ENCODE results near the gene LGALS7B.
A peak's percentile ranks its signal among the peaks of the same experiment; 100 is the strongest.
"Not testable (repeated sequence)": the region's sequence is repeated elsewhere in the genome, so short reads cannot be mapped to it uniquely, and the experiment has no call there.

Gene LGALS7B

DNA sequence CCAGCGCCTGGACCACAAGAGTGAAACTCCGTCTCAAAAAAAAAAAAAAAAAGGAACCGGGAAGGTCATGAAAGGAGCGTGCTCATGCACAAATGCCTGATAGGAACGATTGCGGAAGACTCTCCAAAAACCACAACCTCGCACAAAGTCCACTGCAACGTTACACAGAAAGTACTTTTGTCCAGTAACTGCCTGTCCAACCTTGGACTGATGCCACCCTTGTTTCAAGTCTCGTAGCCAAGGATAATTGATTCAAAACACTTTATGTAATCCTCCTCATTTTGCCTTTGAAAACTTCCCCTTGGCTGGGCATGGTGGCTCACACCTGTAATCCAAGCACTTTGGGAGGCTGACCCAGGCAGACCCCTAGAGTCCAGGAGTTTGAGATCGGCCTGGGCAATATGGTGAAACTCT lies 29.4 kb upstream of the LGALS7B start:
- H3K27ac Mint-ChIP-seq: peak overlapping the region; percentile 45
- H3K4me1 Mint-ChIP-seq (ENCODE audit: low read depth): peaks cover 18% of the 10 kb centered on the region
- H3K36me3 Mint-ChIP-seq (ENCODE audit: low read depth): no peaks in the 10 kb centered on the region
- H3K4me3 Mint-ChIP-seq: no peak overlapping the region
- no peaks in the 10 kb centered on the region for H3K27me3 Mint-ChIP-seq
- intact Hi-C loops (cut with micrococcal nuclease): no loop called here
- no peaks in the 10 kb centered on the region for H3K9me3 Mint-ChIP-seq

DNA sequence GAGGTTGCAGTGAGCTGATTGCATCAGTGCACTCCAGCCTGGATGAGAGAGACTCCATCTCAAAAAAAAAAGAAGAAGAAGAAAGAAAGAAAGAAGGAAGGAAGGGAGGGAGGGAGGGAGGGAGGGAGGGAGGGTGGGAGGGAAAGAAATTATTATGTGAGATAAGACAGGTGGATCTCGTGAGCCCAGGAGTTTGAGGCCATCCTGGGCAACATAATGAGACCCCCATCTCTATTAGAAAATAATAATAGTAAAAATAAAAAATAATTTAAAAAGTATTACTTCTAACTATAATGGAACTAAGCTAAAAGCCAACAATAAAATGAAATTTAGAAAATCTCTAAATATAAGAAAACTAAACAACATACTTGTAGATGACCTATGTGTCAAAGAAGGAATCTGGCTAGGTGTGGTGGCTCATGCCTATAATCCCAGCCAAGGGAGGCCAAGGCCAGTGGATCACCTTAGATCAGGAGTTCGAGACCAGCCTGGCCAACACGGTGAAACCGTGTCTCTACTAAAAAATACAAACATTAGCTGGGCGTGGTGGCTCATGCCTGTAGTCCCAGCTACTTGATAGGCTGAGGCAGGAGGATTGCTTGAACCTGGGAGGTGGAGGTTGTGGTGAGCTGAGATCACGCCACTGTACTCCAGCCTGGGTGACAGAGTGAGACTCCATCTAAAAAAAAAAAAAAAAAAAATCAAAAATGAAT lies 28.0 kb upstream of the LGALS7B start:
- intact Hi-C loops (cut with micrococcal nuclease); H3K4me3 Mint-ChIP-seq; H3K9me3 Mint-ChIP-seq; H3K36me3 Mint-ChIP-seq (ENCODE audit: low read depth); H3K27me3 Mint-ChIP-seq: not testable (repeated sequence)
- Mint-ChIP-seq H3K27ac (peak overlapping the region; percentile 48), H3K4me1 (ENCODE audit: low read depth) (peaks cover 18% of the 10 kb centered on the region)

DNA sequence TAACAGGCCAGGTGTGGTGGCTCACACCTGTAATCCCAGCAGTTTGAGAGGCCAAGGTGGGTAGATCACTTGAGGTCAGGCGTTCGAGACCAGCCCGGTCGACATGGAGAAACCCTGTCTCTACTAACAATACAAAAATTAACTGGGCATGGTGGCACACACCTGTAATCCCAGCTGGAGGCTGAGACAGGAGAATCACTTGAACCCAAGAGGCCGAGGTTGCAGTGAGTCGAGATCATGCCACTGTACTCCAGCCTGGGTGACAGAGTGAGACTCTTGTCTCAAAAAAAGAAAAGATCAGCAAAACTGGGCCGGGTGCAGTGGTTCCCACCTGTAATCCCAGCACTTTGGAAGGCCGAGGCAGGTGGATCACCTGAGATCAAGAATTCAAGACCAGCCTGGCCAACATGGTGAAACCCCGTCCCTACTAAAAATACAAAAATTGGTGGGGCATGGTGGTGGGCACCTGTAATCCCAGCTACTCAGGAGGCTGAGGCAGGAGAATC lies 27.1 kb upstream of the LGALS7B start:
- intact Hi-C loops (cut with micrococcal nuclease); H3K36me3 Mint-ChIP-seq (ENCODE audit: low read depth); H3K4me3 Mint-ChIP-seq; H3K9me3 Mint-ChIP-seq; H3K27me3 Mint-ChIP-seq: not testable (repeated sequence)
- Mint-ChIP-seq H3K27ac (peak overlapping the region; percentile 48), H3K4me1 (ENCODE audit: low read depth) (peaks cover 18% of the 10 kb centered on the region)

DNA sequence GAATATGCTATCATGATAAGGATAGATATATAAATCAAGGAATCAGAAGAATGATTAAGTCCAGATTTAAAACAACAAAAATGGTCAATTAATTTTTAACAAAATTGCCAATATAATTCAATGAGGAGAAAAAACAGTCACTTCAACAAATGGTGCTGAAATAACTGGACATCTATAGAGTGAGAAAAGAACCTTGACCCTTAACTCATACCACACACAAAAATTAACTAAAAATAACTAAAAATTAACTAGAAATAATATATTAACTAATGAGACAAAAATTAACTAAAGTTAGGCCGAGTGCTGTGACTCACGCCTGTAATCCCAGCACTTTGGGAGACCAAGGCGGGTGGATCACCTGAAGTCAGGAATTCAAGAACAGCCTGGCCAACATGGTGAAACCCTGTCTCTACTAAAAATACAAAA lies 25.2 kb upstream of the LGALS7B start:
- Mint-ChIP-seq H3K4me1 (ENCODE audit: low read depth) (peaks cover 18% of the 10 kb centered on the region), H3K4me3 (no peak overlapping the region), H3K9me3 (no peaks in the 10 kb centered on the region), H3K27ac (no peak overlapping the region), H3K27me3 (peaks cover 2% of the 10 kb centered on the region), H3K36me3 (ENCODE audit: low read depth) (no peaks in the 10 kb centered on the region)
- intact Hi-C loops (cut with micrococcal nuclease): no loop called here

DNA sequence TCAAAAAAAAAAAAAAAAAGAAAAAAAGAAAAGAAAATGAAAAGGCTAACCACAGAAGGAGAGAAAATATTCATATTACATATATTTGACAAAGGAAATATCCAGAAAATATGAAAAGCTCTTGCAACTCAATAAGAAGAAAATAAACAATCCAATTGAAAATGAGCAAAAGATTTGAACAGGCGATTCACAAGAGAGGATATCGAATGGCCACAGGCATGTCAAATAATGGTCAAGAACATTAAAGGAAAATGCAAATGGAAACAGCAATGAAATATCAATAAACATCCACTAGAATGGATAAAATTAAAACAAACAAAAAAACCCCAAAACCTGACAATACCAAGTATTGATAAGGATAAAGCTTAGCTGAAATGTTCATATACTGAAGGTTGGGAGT lies 23.8 kb upstream of the LGALS7B start:
- peaks cover 16% of the 10 kb centered on the region for H3K4me1 Mint-ChIP-seq (ENCODE audit: low read depth)
- no peak overlapping the region for H3K27ac Mint-ChIP-seq
- H3K9me3 Mint-ChIP-seq: no peaks in the 10 kb centered on the region
- peaks cover 2% of the 10 kb centered on the region for H3K27me3 Mint-ChIP-seq
- no peaks in the 10 kb centered on the region for H3K36me3 Mint-ChIP-seq (ENCODE audit: low read depth)
- H3K4me3 Mint-ChIP-seq: no peak overlapping the region
- intact Hi-C loops (cut with micrococcal nuclease): no loop called here

DNA sequence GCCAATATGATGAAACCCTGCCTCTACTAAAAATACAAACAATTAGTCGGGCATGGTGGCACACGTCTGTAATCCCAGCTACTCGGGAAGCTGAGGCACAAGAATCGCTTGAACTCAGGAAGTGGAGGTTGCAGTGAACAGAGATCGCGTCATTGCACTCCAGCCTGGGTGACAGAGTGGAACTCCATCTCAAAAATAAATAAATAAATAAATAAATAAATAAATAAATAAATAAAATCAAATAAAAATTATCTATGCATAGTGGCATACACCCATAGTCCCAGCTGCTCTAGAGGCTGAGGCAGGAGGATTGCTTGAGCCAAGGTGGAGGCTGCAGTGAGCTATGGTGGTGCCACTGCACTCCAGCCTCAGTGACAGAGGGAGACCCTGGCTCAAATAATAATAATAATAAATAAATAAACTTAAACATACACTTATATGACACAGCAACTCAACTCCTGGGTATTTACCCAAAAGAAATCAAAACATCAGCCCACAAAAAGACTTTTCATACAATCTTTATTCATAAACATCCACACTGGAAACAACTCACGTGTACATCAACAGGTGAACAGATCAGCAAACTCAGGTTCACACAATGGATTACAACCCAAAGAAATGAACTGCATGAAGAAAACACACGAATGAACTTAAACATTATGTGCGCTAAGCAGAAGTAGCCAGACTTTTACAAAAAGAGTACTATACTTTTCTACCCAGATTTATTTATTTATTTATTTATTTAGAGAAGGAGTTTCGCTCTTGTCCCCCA lies 22.5 kb upstream of the LGALS7B start:
- H3K36me3 Mint-ChIP-seq (ENCODE audit: low read depth): no peaks in the 10 kb centered on the region
- peaks cover 2% of the 10 kb centered on the region for H3K27me3 Mint-ChIP-seq
- H3K4me3 Mint-ChIP-seq: no peak overlapping the region
- no peaks in the 10 kb centered on the region for H3K9me3 Mint-ChIP-seq
- H3K4me1 Mint-ChIP-seq (ENCODE audit: low read depth): peaks cover 9% of the 10 kb centered on the region
- intact Hi-C loops (cut with micrococcal nuclease): no loop called here
- no peak overlapping the region for H3K27ac Mint-ChIP-seq

DNA sequence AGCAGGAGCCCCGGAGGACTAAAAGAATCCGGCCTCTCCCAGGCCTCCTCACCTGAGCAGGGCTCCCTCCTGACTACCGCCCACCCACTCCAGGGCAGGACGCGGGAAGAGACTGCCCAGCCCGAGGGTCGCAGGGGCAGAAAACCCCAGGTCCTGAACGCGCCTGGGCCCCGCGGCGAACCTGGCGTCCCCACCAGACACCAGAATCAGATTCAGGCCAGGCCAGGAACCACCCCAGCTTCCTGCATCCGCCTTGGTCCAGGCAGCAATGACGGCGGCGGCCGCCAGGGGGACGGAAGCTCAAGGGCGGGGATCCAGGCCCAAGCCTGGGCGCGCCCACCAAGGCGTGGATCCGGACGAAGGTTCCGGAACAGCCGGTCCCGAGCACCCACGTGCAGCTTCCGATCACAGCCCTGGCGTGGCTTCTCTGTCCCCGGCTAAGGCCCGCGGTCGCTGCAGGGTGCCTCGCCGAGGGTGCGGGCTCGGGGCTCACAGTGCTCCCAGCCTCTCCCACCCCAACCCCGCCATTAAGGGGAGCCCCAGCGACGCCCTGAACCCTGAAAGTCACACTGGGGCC lies 19.3 kb upstream of the LGALS7B start:
- H3K36me3 Mint-ChIP-seq (ENCODE audit: low read depth): no peaks in the 10 kb centered on the region
- H3K27ac Mint-ChIP-seq: peak overlapping the region; percentile 86
- H3K9me3 Mint-ChIP-seq: no peaks in the 10 kb centered on the region
- H3K4me1 Mint-ChIP-seq (ENCODE audit: low read depth): peaks cover 9% of the 10 kb centered on the region
- intact Hi-C loops (cut with micrococcal nuclease): no loop called here
- H3K27me3 Mint-ChIP-seq: peaks cover 2% of the 10 kb centered on the region
- peak overlapping the region; percentile 55 for H3K4me3 Mint-ChIP-seq

DNA sequence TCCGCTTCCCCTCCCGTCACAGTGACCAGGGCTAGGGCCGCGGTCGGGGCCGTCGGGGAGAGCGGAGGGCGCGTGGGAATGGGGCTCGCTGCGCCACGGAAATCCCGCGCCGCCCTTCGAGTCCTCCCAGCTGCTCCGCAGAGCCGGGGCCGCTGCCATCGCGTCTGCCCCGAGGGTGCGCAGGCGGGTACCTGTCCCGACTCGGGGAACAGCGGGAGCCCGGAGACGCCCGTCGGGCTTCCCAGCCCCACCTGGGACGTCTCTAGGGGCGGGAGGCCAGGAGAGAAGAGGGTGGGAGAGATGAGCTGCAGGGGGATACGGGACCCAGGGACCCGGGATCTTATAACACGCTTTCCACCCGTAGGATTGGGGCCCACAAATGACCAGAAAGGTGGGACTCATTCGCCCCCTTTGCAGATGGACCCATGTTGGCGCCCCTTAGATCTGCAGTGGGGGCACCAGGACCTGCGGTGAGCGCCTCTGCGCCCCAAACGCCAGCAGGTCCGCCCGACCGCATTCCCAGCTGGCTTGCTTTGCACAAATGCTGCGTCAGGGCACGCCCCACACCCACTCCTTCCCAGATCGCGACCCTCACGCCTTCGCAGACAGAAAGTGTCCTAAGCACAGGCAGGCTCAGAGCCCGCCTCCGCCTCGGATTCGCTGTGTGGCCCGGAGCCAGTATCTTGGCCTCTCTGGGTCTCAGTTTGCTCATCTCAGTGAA lies 18.6 kb upstream of the LGALS7B start:
- Mint-ChIP-seq H3K4me3 (peak overlapping the region; percentile 9), H3K27ac (peak overlapping the region; percentile 86)
- H3K4me1 Mint-ChIP-seq (ENCODE audit: low read depth); H3K9me3 Mint-ChIP-seq; intact Hi-C loops (cut with micrococcal nuclease); H3K27me3 Mint-ChIP-seq; H3K36me3 Mint-ChIP-seq (ENCODE audit: low read depth): not testable (repeated sequence)

DNA sequence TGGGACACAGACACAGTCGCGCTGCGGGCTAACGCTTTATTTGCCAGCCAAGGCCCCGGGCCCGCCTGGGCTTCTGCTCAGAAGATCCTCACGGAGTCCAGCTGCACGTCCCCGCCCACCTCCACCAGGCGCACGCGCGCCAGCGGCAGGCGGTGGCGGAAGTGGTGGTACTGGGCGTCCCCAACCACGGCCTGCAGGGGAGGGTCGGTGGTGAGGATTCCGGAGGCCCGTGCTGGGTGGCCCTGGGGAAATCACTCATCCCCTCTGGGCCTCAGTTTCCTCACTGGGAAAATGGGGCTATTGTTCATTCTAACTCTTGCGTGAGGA lies 18.1 kb upstream of the LGALS7B start:
- H3K27ac Mint-ChIP-seq; H3K9me3 Mint-ChIP-seq; intact Hi-C loops (cut with micrococcal nuclease); H3K4me1 Mint-ChIP-seq (ENCODE audit: low read depth); H3K4me3 Mint-ChIP-seq; H3K27me3 Mint-ChIP-seq; H3K36me3 Mint-ChIP-seq (ENCODE audit: low read depth): not testable (repeated sequence)

DNA sequence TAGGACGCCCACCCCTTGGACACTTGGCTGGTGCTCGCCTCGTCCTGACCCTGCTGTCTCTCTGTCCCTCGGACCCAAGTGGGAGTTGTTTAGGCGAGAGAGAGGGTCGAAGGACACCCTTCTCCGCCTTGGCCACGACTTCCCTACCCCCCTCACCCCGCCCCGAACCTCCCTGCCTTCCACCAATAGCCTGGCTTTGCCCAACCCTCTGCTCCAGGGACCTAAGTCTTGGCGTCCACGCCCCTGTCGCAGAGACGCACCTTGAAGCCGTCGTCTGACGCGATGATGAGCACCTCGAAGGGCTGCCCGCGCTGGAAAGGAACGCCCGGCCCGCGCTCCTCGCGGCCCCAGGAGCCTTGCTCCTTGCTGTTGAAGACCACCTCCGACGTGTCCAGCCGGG lies 17.4 kb upstream of the LGALS7B start:
- H3K9me3 Mint-ChIP-seq; H3K4me3 Mint-ChIP-seq; H3K27ac Mint-ChIP-seq; H3K36me3 Mint-ChIP-seq (ENCODE audit: low read depth); intact Hi-C loops (cut with micrococcal nuclease); H3K27me3 Mint-ChIP-seq; H3K4me1 Mint-ChIP-seq (ENCODE audit: low read depth): not testable (repeated sequence)

DNA sequence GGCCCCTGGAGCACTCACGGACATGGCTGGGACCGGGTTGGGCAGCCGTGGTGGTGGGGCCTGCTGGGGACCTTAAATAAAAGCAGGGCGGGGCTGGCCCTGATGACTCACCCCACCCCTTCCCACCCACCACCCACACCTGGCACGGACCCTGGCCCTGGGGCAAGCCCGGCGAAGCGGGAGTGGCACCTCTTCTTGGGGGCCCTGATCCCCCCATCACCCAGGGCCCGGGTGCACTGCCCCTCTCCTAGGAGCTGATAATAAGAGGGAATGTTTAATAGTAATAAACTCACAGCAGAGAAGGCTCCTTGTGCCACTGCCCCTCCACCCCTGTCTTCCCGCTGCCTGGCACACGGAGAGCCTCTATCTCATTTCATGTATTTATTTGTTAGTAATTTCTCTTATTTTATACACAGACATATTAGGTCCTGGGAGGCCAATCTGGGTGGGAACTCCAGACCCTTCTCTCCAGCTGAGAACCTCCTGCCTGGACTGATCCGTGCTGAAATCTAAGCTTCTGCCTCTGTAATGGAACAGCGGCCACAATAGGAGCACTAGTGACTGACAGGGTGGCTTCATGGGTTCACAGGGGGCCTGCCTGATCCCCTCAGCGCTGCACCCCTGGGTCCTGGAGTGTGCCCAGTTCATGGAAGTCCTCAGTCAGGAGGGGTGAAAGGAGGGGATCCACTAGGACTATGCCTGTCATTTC lies 15.4 kb upstream of the LGALS7B start, which contains the start of gene LGALS7:
TSS of gene LGALS7 (minus strand) at position 49 of the 709 bp plus-strand sequence. CDS start at position 24, 25 bp downstream.
- Mint-ChIP-seq H3K9me3 (no peaks in the 10 kb centered on the region), H3K27me3 (peaks cover under 1% of the 10 kb centered on the region), H3K36me3 (ENCODE audit: low read depth) (no peaks in the 10 kb centered on the region), H3K27ac (no peak within 1 kb of the TSS), H3K4me1 (ENCODE audit: low read depth) (peaks cover 9% of the 10 kb centered on the region), H3K4me3 (no peak within 1 kb of the TSS)
- intact Hi-C loops (cut with micrococcal nuclease): no loop called here

DNA sequence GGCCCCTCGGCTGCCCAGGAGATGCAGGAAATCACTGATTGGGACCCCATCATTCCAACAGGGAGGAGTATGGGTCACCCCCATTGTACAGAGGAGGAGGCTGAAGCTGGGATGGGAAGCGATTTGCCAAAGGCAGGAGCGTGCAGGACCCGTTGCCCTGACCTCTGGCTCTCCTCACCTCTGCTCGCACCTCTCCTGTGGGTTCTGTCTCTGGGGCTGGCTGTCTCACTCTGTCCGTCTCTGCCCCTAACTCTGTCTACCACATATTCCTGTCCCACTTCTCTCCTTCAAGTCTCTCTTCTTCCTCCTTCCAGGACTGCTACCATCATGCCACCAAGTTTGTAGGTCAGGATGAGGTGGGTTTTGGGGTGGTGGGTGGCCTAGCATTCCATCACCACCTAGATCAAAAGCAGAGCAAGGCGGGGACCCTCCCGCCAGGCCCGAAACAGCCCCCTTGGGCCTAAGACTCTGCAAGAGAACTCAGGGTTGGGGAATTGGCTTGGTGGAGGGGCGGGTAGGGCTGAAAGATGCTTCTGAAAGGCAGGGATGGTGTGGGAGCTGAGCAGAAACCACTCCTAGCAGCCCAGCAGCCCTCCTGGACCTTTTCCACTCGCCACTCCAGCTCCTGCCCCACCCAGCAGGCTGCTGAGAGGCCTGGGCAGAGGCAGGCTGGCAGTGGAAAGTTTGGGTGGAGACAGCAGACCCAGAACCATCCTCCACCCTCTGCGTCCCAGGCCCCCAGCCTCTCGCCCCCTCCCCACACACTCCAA lies 14.6 kb upstream of the LGALS7B start:
- Mint-ChIP-seq H3K4me1 (ENCODE audit: low read depth) (peaks cover 7% of the 10 kb centered on the region), H3K27ac (no peak overlapping the region), H3K36me3 (ENCODE audit: low read depth) (no peaks in the 10 kb centered on the region), H3K4me3 (no peak overlapping the region), H3K9me3 (no peaks in the 10 kb centered on the region), H3K27me3 (peaks cover 4% of the 10 kb centered on the region)
- intact Hi-C loops (cut with micrococcal nuclease): no loop called here

DNA sequence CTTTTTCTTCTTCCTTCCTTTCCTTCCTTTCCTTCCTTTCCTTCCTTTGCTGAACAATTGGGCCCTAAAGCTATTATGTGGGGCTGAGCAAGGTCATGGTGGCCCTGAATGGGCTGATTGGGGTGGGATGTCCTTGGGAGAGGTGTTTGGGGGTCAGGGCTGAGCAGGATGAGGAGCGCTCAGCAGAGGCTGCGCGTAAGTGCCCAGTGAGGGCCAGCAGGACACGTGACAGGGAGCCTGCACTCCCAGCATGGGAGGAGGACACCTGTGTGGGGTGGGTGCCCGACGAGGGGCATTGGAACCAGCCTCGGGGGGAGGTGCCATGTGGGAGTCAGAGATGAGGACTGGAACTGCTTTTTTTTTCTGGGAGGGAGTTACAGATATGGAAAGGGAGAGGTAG lies 10.3 kb upstream of the LGALS7B start:
- no peaks in the 10 kb centered on the region for H3K36me3 Mint-ChIP-seq (ENCODE audit: low read depth)
- H3K27me3 Mint-ChIP-seq: peaks cover 19% of the 10 kb centered on the region
- no peak overlapping the region for H3K4me3 Mint-ChIP-seq
- H3K4me1 Mint-ChIP-seq (ENCODE audit: low read depth): no peaks in the 10 kb centered on the region
- H3K9me3 Mint-ChIP-seq: no peaks in the 10 kb centered on the region
- H3K27ac Mint-ChIP-seq: no peak overlapping the region
- intact Hi-C loops (cut with micrococcal nuclease): no loop called here

Measured in dendritic cell treated with granulocyte-macrophage colony-stimulating factor and Interleukin-4, amounts not matched to agents 40 ng/mL and 50 ng/mL, for 4 days (primary cell).